Activated CD4-positive, alpha-beta T cell treated with anti-CD3 and anti-CD28 coated beads, Interleukin-10, Interleukin-2, amounts not matched to agents 100 ng/mL and 50 ng/mL, durations not matched to agents 16 hours and 8 hours (primary cell): Measurements from ENCODE around the gene SMARCD2.

Source experiments
- DNase-seq: peaks from one replicate; pipeline ENCODE4 v3.0.0-alpha.2; 2020

The SMARCD2 gene

DNA sequence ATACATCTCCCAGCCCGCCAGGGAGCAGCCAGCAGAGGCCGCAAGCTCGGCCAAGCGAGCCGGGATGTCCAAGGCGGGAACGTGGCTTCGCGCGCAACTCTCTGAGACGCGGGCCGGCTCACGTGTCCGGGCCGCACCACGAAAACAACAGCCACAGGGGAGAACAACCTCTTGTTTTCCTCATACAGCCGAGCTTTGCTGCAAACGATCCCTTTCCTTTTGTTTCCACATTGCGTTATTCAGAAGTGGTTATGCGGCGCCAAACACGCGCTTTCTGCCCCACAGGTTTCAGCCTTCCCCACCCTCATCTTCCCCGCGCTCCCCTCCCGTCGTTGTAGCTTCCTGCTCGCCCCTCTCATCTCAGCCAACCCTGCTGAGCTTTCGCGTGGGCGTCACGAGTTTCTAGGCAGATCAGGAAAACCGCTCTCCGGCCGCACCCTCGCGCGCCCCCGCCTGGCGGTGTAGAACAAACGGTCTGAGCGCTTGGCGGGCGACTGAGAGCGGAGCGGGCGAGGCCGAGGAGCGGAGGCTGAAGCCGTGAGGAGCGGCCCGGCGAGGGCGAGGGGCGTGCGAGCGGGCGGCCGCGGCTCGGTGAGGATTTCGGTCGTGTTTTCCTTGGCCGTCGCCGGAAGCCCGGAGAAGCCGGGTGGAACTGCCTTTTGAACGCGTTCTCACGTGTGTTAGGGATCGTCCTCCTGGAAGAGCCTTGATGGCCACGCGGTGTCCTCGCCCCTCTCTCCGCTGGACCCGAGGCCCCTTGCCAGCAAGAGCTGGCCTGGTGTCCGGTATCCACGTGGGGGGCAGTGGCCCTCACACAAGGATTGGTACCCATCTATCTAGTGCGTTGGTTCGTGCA lies 6.6 kb upstream of the SMARCD2 start:
- peak; percentile 96 for DNase-seq

GRCh38 chr17:63847525-63848249 lies 5.2 kb upstream of the SMARCD2 start:
- DNase-seq: no peak

DNA sequence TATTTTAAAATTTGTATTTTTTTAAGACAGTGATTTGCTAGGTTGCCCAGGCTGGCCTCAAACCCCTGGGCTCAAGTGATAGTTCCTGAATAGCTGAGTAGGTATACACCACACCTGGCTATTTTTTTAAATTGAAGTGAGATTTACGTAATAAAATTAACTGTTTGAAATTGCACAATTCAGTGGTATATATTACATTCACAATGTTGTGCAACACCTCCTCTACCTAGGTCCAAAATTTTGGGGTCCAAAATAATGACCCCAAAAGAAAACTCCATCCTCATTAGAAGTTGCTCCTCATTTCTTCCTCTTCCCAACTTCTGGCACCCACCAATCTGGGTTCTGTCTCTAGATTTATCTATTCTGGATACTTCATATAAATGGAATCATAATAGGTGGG lies 3.0 kb upstream of the SMARCD2 start:
- no peak for DNase-seq

DNA sequence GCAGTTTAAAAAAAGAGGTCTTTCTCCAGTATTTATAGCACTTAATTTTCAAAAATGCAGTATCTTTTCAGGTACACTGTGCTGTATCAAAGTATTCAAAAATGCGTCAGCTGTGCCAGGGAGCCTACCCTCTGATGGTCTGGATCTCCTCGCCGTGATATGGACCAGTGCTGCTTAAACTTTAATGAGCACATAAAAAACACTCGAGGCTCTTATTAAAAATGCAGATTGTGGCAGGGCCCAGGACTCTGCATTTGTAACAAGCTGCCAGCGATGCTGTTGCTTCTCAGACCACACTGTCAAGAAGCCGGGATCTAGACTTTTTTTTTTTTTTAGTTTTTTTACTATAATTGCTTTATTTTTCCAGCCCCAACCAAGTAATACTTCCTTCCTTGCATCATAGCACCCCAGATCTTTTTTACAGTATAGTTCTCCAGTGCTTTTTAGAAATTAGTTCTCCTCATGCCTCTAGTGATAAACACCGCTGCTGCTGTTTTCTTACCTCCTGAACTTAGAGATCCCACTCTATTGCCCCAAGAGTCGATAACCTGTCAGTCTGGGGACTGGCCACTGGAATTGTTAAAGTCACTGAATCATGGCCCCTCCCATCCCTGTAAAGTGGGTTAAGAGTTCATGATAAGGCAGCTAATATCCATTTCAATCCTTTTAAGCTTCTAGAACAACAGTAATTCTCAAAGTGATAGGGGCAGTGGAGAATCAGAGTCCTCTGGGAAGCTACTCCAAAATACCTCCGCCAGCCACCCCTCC lies 1.6 kb upstream of the SMARCD2 start:
- no peak for DNase-seq

GRCh38 chr17:63843387-63843888 lies 953 bp upstream of the SMARCD2 start:
- peak; percentile 69 for DNase-seq

DNA sequence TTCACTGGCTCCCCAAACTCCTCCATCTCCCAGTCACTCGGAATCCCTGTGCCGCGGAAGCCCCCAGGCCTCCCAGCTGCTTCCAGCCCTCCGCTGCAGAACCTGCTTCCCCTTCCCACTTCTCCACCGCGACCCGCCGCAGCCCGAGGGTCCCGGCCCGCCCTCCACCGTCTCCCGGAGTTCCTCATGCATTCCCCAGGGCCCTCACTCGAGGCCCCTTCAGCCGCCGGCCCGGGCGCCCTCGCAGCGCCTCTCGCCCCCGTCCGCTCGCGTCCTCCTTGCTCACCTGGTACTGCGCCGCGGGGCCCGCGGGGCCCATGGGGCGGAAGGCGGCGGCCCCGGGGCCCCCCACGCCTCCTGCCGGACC lies 329 bp downstream of the SMARCD2 start:
- no peak for DNase-seq

DNA sequence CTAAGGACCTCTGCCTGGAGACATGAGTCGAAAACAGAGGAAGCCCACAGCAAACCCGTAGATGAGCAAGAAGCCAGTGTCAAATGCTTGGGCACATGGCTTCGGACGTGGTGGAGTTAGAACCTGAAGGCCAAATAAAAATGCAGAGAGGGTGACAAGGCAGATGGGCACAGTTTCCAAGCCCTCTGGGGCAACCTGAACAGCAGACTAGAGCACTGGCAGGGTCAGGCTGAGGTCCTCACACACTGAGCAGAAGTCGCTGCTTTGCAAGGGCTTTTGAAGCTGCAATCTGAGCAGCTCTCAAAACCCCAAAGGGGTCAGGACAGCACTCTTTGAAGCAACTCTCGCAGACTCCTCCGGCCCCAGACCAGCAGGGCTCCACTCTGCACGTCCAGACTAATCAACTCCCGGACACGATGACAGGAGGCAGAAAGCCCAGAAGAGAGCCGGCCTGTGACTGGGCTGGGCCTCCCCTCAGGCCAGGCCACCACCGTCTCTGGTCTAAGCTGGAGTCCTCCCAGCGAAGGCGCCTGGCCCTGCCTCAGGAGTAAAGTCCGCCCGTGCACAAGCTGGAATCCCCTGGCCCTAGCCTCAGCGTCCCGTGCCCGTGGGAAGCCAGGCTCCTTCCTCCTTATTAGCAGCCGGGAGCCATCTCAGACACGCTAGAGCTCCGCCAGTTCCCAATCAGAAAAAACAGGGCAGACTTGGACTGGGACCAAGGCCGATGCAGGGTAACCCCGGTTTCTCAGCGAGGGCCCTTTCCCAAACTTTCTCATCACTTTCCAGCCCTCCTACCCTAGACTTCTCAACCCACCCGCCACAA lies 924 bp downstream of the SMARCD2 start:
- peak; percentile 31 for DNase-seq

- no peak for DNase-seq
Measured at GRCh38 chr17:63840591-63841349, 1.7 kb downstream of the SMARCD2 start.

- no peak for DNase-seq
Measured at GRCh38 chr17:63838631-63839171, 3.8 kb downstream of the SMARCD2 start.

DNA sequence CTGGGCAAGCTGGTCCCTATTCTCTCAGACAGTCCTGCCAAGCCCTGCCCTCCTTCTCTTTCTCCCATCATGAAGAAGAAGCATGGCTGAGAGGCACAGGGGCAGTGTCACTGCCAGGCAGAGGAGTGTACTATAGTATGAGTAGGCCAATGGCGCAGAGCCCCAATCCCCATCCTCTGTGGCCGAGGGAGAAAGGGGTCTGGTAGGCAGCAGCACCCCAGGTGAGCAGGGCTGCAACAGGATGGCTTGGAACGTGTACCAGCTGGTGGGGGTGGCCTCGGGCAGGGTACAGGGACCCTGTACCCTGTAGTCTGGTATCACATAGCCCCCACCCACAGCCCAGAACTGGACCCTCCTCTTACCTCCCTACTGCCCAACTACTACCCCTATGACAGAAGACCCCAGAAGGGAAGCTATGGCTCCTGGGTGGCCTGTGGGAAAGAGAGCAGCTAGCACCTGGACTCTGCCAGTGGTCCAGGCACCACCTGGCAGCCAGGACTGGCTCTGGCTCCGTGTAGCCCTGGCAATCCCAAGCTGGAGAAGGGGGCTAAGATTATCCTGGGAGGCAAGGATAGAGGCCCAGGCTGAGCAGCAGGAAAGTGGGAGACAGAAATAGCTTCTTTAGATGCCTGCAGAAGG lies 4.4 kb downstream of the SMARCD2 start:
- no peak for DNase-seq

GRCh38 chr17:63837480-63837879 lies 5.0 kb downstream of the SMARCD2 start:
- DNase-seq: no peak

- no peak for DNase-seq
Measured at GRCh38 chr17:63836811-63837210, 5.7 kb downstream of the SMARCD2 start.

DNA sequence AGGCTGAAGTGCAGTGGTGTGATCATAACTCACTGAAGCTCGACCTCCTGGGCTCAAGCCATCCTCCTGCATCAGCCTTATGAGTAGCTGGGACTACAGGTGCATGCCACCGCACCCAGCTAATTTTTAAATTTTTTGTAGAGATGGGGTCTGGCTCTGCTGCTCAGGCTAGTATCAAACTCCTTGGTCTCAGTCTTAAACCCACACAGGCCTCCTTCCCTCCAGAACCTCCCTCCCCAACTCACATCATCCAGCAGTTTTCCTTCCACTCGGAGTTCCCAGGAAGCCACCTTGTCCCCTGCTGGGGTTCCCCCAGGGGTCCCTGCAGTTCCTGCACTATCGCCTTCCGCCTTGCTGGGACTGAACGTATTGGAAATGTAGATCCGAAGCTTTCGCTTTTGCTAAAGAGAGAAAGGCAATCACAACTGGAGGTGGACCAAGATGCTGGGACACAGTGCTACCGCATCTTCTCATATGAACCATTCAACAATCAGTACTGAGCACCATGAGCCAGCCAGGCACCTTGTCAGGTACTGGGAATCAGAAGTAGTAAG lies 7.2 kb downstream of the SMARCD2 start:
- no peak for DNase-seq

GRCh38 chr17:63834431-63835166 lies 7.9 kb downstream of the SMARCD2 start:
- peak; percentile 85 for DNase-seq

- DNase-seq: no peak
Measured at GRCh38 chr17:63833741-63834373, 8.6 kb downstream of the SMARCD2 start.

DNA sequence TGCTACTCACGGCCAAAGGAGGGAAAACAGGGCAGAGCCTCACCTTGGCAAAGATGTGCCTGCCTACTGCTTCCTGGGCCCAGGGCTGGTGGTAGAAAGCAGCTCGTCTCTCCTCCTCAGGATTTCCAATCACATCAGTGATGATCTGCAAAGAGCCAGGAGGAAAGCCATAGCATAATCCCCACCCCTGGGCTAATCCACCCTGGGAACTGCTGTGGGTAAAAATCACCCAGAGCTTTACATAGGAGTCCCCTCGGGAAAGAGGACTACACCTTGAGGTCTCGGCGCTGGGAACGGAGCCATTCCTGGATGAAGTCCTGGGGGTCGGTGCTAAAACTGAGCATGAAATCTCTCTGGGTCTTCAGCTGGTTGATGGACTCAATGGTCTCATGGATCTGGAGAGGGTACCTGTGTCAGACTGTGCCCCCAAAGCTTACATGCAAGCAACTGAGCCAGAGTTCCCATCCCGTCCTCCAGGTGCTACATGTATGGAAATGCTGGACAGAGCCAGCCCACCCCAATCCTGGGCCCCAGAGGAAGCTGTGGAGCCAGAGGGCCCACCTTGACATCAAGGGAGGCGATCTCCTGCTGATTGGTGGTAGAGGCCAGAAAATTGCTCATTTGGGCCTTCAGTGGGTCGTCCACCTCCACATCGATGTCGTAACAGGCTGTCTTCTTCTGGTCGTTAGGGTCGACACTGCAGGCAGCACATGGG lies 9.3 kb downstream of the SMARCD2 start:
- DNase-seq: no peak

GRCh38 chr17:63832455-63832854 lies 10.0 kb downstream of the SMARCD2 start:
- no peak for DNase-seq

GRCh38 chr17:63832014-63832413 lies 10.5 kb downstream of the SMARCD2 start:
- DNase-seq: no peak

GRCh38 chr17:63831505-63831904 lies 11.0 kb downstream of the SMARCD2 start:
- no peak for DNase-seq
